Esophagus muscularis mucosa (tissue), 4 donors: ENCODE data around the gene SCART1.

ENCODE experiments used
- EP300 ChIP-seq: sonication (generic); formaldehyde crosslinking; IDR thresholded peaks from one replicate; pipeline ENCODE4 v1.6.1; 2017; ENCODE audit warnings: antibody characterized with exemption
- POLR2A ChIP-seq: fragments of 450-650 bp; IDR thresholded peaks from one replicate; pipeline ENCODE4 v1.6.1; 2017; ENCODE audit warnings: antibody characterized with exemption, moderate library complexity, mild to moderate bottlenecking, low read depth
- TF ChIP-seq, protein P1 (sequence below), 3 experiments: fragments of 200-600 bp in 2 of 3; fragments of 450-650 bp in 1 of 3; sonication (generic) in 2 of 3; IDR thresholded peaks; one replicate each; pipeline ENCODE4 v1.5.1; 2017 to 2019; ENCODE audit warnings: antibody characterized with exemption in 3 of 3, mild to moderate bottlenecking in 2 of 3, moderate library complexity in 1 of 3

DNA sequence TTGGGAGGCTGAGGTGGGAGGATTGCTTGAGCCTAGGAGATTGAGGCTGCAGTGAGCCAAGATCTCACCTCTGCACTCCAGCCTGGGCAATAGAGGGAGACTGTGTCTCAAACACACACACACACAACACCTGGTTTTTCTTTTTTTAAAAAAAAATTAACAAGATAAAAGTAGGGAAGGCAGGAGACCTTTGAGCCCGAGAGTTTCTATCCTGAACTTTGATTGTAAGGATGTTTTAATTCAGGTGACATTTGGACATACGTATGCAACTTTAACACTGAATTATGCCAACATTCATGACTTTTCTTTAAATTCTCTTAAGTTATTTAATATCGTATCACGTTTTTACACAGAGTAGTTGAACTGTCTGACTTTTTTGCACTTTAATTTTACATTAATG lies 61.7 kb downstream of the SCART1 start:
- TF ChIP-seq, protein P1, sequence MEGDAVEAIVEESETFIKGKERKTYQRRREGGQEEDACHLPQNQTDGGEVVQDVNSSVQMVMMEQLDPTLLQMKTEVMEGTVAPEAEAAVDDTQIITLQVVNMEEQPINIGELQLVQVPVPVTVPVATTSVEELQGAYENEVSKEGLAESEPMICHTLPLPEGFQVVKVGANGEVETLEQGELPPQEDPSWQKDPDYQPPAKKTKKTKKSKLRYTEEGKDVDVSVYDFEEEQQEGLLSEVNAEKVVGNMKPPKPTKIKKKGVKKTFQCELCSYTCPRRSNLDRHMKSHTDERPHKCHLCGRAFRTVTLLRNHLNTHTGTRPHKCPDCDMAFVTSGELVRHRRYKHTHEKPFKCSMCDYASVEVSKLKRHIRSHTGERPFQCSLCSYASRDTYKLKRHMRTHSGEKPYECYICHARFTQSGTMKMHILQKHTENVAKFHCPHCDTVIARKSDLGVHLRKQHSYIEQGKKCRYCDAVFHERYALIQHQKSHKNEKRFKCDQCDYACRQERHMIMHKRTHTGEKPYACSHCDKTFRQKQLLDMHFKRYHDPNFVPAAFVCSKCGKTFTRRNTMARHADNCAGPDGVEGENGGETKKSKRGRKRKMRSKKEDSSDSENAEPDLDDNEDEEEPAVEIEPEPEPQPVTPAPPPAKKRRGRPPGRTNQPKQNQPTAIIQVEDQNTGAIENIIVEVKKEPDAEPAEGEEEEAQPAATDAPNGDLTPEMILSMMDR (IDR thresholded peaks at IDR 0.05): no peak
- TF ChIP-seq POLR2A (no peak), EP300 (no peak)
